Mammary epithelial cell (primary cell): ENCODE measurements around the gene TFEB.

ENCODE experiments used
- CTCF ChIP-seq, 2 donors: IDR thresholded peaks in 1 of 2; conservative IDR thresholded peaks in 1 of 2; 2 replicates each; pipeline ENCODE4 v1.5.1; 2011 to 2012; ENCODE audit warnings: inconsistent platforms in 2 of 2, low read length in 2 of 2, mild to moderate bottlenecking in 2 of 2, control low read depth in 1 of 2, low read depth in 1 of 2; ENCODE audit not compliant: insufficient read depth in 1 of 2; ENCODE audit errors: extremely low read depth in 1 of 2
- EZH2 ChIP-seq: IDR thresholded peaks from 2 replicates; pipeline ENCODE4 v1.6.1; 2012; ENCODE audit warnings: low read length, inconsistent platforms, borderline replicate concordance

- no peak for TF ChIP-seq CTCF (conservative IDR thresholded peaks at IDR 0.05 in 1 of 2, IDR thresholded peaks at IDR 0.05 in 1 of 2; ENCODE audit: extremely low read depth in 1 of 2, insufficient read depth in 1 of 2, low read depth in 1 of 2, low read length in 2 of 2)
- TF ChIP-seq EZH2 = no peak
These were observed 43.5 kb upstream of the TFEB start for GRCh38 chr6:41778895-41779294.
